Suprapubic skin (tissue), 3 donors: ENCODE measurements around the gene PTPN14.

Source experiments
- POLR2A ChIP-seq, 2 donors: fragments of 450-650 bp; IDR thresholded peaks; one replicate each; pipeline ENCODE4 v1.6.1; 2017; ENCODE audit warnings: antibody characterized with exemption in 2 of 2, mild to moderate bottlenecking in 2 of 2, moderate library complexity in 2 of 2
- TF ChIP-seq, protein P1 (sequence below), 2 donors: fragments of 200-600 bp in 1 of 2; fragments of 450-650 bp in 1 of 2; sonication (generic) in 1 of 2; IDR thresholded peaks; one replicate each; pipeline ENCODE4 v1.5.1; 2016 to 2019; ENCODE audit warnings: antibody characterized with exemption in 2 of 2, mild to moderate bottlenecking in 1 of 2, moderate library complexity in 1 of 2

DNA sequence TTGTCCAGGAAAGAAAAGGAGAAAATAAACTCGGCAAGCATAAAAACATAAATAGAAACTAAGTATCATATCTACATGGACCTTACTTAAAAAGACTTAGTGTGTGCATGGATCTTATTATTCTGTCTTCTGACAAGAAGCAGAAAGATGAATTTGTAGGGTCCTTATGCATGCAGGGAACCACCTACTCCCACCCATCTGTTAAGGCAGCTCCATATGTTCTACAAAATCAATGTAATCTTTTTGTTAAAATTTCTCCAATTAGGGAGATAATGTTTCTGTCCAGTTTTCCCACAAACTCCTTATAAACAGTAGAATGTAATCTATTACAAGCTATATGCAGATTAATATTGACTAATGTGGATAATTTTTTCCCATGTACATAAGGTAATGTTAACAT lies 13.9 kb upstream of the PTPN14 start:
- no peak for TF ChIP-seq POLR2A (IDR thresholded peaks at IDR 0.05)
- TF ChIP-seq, protein P1, sequence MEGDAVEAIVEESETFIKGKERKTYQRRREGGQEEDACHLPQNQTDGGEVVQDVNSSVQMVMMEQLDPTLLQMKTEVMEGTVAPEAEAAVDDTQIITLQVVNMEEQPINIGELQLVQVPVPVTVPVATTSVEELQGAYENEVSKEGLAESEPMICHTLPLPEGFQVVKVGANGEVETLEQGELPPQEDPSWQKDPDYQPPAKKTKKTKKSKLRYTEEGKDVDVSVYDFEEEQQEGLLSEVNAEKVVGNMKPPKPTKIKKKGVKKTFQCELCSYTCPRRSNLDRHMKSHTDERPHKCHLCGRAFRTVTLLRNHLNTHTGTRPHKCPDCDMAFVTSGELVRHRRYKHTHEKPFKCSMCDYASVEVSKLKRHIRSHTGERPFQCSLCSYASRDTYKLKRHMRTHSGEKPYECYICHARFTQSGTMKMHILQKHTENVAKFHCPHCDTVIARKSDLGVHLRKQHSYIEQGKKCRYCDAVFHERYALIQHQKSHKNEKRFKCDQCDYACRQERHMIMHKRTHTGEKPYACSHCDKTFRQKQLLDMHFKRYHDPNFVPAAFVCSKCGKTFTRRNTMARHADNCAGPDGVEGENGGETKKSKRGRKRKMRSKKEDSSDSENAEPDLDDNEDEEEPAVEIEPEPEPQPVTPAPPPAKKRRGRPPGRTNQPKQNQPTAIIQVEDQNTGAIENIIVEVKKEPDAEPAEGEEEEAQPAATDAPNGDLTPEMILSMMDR (IDR thresholded peaks at IDR 0.05), result no peak
